CD14-positive monocyte (primary cell): Measurements from ENCODE around the gene GRIK4. TPM values are rescaled to one million over a fixed set of nuclear protein-coding genes. Genes with fewer than 3 reads are reported as not detected.
"Not testable (repeated sequence)": the region's sequence is repeated elsewhere in the genome, so short reads cannot be mapped to it uniquely, and the experiment has no call there.

Experiments
- DNase-seq, 3 donors: peaks; one replicate each; pipeline ENCODE4 v3.0.0-alpha.2; 2011 to 2022
- H2AFZ ChIP-seq: 2 replicates; pipeline ENCODE4 v1.6.0; 2012; ENCODE audit warnings: mild to moderate bottlenecking, low read depth, low read length, inconsistent platforms; ENCODE audit not compliant: insufficient read depth, poor library complexity, severe bottlenecking
- H3K27ac ChIP-seq, 2 donors: 1 replicate in 1 of 2; 2 replicates in 1 of 2; pipeline ENCODE4 v1.5.1; 2012 to 2013; ENCODE audit warnings: low read length in 2 of 2, control low read depth in 1 of 2, inconsistent platforms in 1 of 2, low read depth in 1 of 2, mild to moderate bottlenecking in 1 of 2
- H3K27me3 ChIP-seq, 2 donors: one replicate each; pipeline versions ENCODE4 v1.6.0 to v1.6.1; 2011 to 2013; ENCODE audit warnings: low read length in 2 of 2; ENCODE audit not compliant: control insufficient read depth in 2 of 2, insufficient read depth in 2 of 2
- H3K36me3 ChIP-seq, 2 donors: replicated peaks in 1 of 2; 1 replicate in 1 of 2; 2 replicates in 1 of 2; pipeline versions ENCODE4 v1.5.1 to v1.6.1; 2012 to 2013; ENCODE audit warnings: low read length in 2 of 2, control low read depth in 1 of 2, inconsistent platforms in 1 of 2, mild to moderate bottlenecking in 1 of 2; ENCODE audit not compliant: insufficient read depth in 2 of 2, control insufficient read depth in 1 of 2
- H3K4me1 ChIP-seq, 2 donors: 1 replicate in 1 of 2; 2 replicates in 1 of 2; pipeline versions ENCODE4 v1.5.1 to v1.6.1; 2012 to 2013; ENCODE audit warnings: low read length in 2 of 2, control low read depth in 1 of 2, inconsistent platforms in 1 of 2, mild to moderate bottlenecking in 1 of 2, moderate library complexity in 1 of 2; ENCODE audit not compliant: insufficient read depth in 2 of 2, control insufficient read depth in 1 of 2
- H3K4me2 ChIP-seq: replicated peaks from 2 replicates; pipeline ENCODE3; 2012; ENCODE audit warnings: low read length, moderate library complexity, mild to moderate bottlenecking; ENCODE audit not compliant: poor library complexity, severe bottlenecking; ENCODE audit errors: extremely low read depth
- H3K4me3 ChIP-seq, 3 experiments: fragments of 200-600 bp in 1 of 3; sonication (generic) in 1 of 3; replicated peaks in 1 of 3; 1 replicate in 2 of 3; 2 replicates in 1 of 3; pipeline ENCODE4 v1.5.1; 2011 to 2013; ENCODE audit warnings: low read length in 3 of 3, mild to moderate bottlenecking in 3 of 3, control low read depth in 2 of 3, low read depth in 2 of 3, inconsistent platforms in 1 of 3, moderate library complexity in 1 of 3
- H3K79me2 ChIP-seq: 2 replicates; pipeline ENCODE4 v1.6.0; 2012; ENCODE audit warnings: mild to moderate bottlenecking, control low read depth, inconsistent platforms, low read length, moderate library complexity; ENCODE audit not compliant: insufficient read depth
- H3K9ac ChIP-seq: 2 replicates; pipeline ENCODE4 v1.6.0; 2017; ENCODE audit warnings: low read length, mild to moderate bottlenecking; ENCODE audit not compliant: insufficient read depth, poor library complexity, severe bottlenecking
- H3K9me3 ChIP-seq, 2 donors: replicated peaks in 1 of 2; 1 replicate in 1 of 2; 2 replicates in 1 of 2; pipeline versions ENCODE4 v1.5.1 to v1.6.1; 2012 to 2013; ENCODE audit warnings: low read length in 2 of 2, control low read depth in 1 of 2; ENCODE audit not compliant: control insufficient read depth in 1 of 2, insufficient read depth in 1 of 2
- H4K20me1 ChIP-seq: 2 replicates; pipeline ENCODE4 v1.6.0; 2012; ENCODE audit warnings: mild to moderate bottlenecking, low read length, control low read depth, moderate library complexity; ENCODE audit not compliant: insufficient read depth
- H3K27ac Mint-ChIP-seq, 7 donors: one replicate each; pipeline ENCODE4 v1.8.0; 2020; ENCODE audit warnings: mild to moderate bottlenecking in 7 of 7, mixed read lengths in 7 of 7, moderate library complexity in 6 of 7, inconsistent platforms in 2 of 7
- H3K27me3 Mint-ChIP-seq, 3 donors: one replicate each; pipeline ENCODE4 v1.8.0; 2021 to 2022; ENCODE audit warnings: low read depth in 3 of 3, mild to moderate bottlenecking in 3 of 3, mixed read lengths in 3 of 3, moderate library complexity in 3 of 3, inconsistent platforms in 1 of 3
- H3K36me3 Mint-ChIP-seq, 2 donors: one replicate each; pipeline ENCODE4 v1.8.0; 2020; ENCODE audit warnings: mixed read lengths in 2 of 2, inconsistent platforms in 1 of 2, mild to moderate bottlenecking in 1 of 2
- H3K4me1 Mint-ChIP-seq: one replicate; pipeline ENCODE4 v1.8.0; 2020; ENCODE audit warnings: mild to moderate bottlenecking, mixed read lengths
- H3K4me3 Mint-ChIP-seq, 2 donors: one replicate each; pipeline ENCODE4 v1.8.0; 2020; ENCODE audit warnings: mild to moderate bottlenecking in 2 of 2, mixed read lengths in 2 of 2, moderate library complexity in 1 of 2
- H3K9me3 Mint-ChIP-seq, 7 donors: one replicate each; pipeline ENCODE4 v1.8.0; 2020 to 2022; ENCODE audit warnings: mixed read lengths in 7 of 7, mild to moderate bottlenecking in 6 of 7, moderate library complexity in 6 of 7, inconsistent platforms in 2 of 7
- WGBS: methylation state at CpG from one replicate; pipeline ENCODE4 v1.1.5; 2013; ENCODE audit warnings: missing lambda C conversion rate; ENCODE audit not compliant: insufficient coverage; 5-methylcytosine and 5-hydroxymethylcytosine counted together
- intact Hi-C, 2 donors: fragments of 100-400 bp; cut with micrococcal nuclease; formaldehyde crosslinking; loops; one replicate each; pipeline versions ENCODE4 v1.15.0 to v1.15.1; 2023
- polyA plus RNA-seq, 3 donors: library from polyadenylated mRNA; depleted of rRNA in 1 of 3; unstranded in 2 of 3; stranded (reverse) in 1 of 3; fragments of 300-500 nt in 2 of 3; fragments of >200 nt in 1 of 3; fragmentation: Illumina TruSeq in 2 of 3; gene quantifications; 1 replicate in 2 of 3; 2 replicates in 1 of 3; pipeline ENCODE4 v1.2.3, GENCODE V29; 2012 to 2021
- TF ChIP-seq, protein P1 (sequence below): fragments of 200-600 bp; IDR thresholded peaks from one replicate; pipeline ENCODE4 v1.8.0; 2022; ENCODE audit warnings: antibody characterized with exemption, mild to moderate bottlenecking

The GRIK4 gene
- polyA plus RNA-seq, 3 donors, result not detected

DNA sequence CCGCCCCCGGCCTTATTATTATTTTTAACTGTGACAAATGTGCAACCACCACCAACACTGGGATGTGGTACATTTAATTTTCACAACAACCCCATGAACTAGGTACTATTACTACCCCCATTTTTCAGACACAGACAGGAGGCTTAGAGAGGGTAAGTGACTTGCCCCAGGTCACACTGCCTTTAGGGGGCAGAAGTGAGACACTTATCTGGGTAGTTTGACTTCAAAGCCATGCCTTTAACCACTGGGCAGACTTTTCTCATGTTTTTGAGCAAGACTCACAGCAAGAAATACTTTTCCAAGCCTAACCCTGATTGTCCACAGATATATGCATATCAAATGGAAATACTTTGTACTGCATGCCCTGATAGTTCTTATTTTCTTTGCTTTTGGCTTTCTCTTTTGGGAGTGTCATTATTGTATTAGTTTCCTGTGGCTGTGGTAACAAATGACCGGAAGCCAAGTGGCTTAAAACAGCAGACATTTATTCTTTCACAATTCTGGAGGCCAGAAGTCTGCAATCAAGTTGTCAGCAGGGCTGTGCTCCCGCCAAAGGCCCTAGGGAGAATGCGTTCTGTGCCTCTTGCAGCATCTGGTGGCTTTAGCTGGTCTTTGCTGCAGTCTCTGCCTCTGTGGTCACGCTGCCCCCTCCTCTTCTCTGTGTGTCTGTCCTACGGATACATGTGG, 110.8 kb downstream of the GRIK4 start:
- Histone ChIP-seq H2AFZ (no peak overlapping the region), H3K4me3 (no peak overlapping the region), H3K4me1 (no peaks in the 10 kb centered on the region), H3K36me3 (no peaks in the 10 kb centered on the region), H3K27me3 (no peaks in the 10 kb centered on the region), H3K9me3 (peaks cover 0 to 10% of the 10 kb centered on the region in 2 donors), H3K9ac (no peak overlapping the region), H4K20me1 (no peaks in the 10 kb centered on the region), H3K79me2 (no peaks in the 10 kb centered on the region), H3K4me2 (no peak overlapping the region), H3K27ac (no peak overlapping the region)
- H3K9me3 Mint-ChIP-seq, result peaks cover 0 to 10% (median 9%) of the 10 kb centered on the region in 7 donors
- H3K27ac Mint-ChIP-seq, result no peak overlapping the region
- H3K4me3 Mint-ChIP-seq, result no peak overlapping the region
- H3K4me1 Mint-ChIP-seq, result peaks cover 7% of the 10 kb centered on the region
- no peaks in the 10 kb centered on the region for H3K36me3 Mint-ChIP-seq
- H3K27me3 Mint-ChIP-seq, result peaks cover 4 to 8% (median 7%) of the 10 kb centered on the region in 3 donors
- intact Hi-C loops, result no loop called here
- 27% methylated on average over 3 of the region's 7 CpGs for WGBS
- no peak for DNase-seq
- TF ChIP-seq, protein P1, sequence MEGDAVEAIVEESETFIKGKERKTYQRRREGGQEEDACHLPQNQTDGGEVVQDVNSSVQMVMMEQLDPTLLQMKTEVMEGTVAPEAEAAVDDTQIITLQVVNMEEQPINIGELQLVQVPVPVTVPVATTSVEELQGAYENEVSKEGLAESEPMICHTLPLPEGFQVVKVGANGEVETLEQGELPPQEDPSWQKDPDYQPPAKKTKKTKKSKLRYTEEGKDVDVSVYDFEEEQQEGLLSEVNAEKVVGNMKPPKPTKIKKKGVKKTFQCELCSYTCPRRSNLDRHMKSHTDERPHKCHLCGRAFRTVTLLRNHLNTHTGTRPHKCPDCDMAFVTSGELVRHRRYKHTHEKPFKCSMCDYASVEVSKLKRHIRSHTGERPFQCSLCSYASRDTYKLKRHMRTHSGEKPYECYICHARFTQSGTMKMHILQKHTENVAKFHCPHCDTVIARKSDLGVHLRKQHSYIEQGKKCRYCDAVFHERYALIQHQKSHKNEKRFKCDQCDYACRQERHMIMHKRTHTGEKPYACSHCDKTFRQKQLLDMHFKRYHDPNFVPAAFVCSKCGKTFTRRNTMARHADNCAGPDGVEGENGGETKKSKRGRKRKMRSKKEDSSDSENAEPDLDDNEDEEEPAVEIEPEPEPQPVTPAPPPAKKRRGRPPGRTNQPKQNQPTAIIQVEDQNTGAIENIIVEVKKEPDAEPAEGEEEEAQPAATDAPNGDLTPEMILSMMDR, result peak; percentile 18

DNA sequence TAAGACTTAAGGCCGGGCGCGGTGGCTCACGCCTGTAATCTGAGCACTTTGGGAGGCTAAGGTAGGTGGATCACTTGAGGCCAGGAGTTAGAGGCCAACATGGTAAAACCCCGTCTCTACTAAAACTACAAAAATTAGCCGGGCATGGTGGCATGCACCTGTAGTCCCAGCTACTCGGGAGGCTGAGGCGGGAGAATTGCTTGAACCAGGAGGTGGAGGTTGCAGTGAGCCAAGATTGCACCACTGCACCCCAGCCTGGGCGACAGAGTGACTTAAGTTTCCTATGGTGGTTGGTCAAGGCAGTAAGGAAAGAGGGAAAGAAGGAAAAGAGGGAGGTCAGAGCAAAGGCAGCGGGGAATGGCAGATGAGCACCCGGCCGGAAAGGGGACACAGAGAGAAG, 113.4 kb downstream of the GRIK4 start:
- H3K79me2 ChIP-seq, H3K9me3 ChIP-seq, H3K36me3 Mint-ChIP-seq, H3K4me1 Mint-ChIP-seq, intact Hi-C loops, H3K4me1 ChIP-seq, H4K20me1 ChIP-seq, H3K4me3 Mint-ChIP-seq, DNase-seq, H3K27me3 ChIP-seq, H3K36me3 ChIP-seq, H3K4me3 ChIP-seq, H3K27ac ChIP-seq, H3K4me2 ChIP-seq, H3K9me3 Mint-ChIP-seq, H3K27ac Mint-ChIP-seq, H2AFZ ChIP-seq, H3K9ac ChIP-seq: not testable (repeated sequence)
- WGBS, result 92% methylated on average over 6 of the region's 12 CpGs
- H3K27me3 Mint-ChIP-seq, result peaks cover 4 to 14% (median 4%) of the 10 kb centered on the region in 3 donors
